CD4-positive, alpha-beta T cell treated with Interleukin-15 for 4 hours (primary cell): Measurements from ENCODE around the gene ARID5A.
"Not testable (repeated sequence)": the region's sequence is repeated elsewhere in the genome, so short reads cannot be mapped to it uniquely, and the experiment has no call there.

Source experiments
- DNase-seq: peaks from one replicate; pipeline ENCODE4 v3.0.0-alpha.2; 2020; ENCODE audit warnings: low spot score

The ARID5A gene

DNA sequence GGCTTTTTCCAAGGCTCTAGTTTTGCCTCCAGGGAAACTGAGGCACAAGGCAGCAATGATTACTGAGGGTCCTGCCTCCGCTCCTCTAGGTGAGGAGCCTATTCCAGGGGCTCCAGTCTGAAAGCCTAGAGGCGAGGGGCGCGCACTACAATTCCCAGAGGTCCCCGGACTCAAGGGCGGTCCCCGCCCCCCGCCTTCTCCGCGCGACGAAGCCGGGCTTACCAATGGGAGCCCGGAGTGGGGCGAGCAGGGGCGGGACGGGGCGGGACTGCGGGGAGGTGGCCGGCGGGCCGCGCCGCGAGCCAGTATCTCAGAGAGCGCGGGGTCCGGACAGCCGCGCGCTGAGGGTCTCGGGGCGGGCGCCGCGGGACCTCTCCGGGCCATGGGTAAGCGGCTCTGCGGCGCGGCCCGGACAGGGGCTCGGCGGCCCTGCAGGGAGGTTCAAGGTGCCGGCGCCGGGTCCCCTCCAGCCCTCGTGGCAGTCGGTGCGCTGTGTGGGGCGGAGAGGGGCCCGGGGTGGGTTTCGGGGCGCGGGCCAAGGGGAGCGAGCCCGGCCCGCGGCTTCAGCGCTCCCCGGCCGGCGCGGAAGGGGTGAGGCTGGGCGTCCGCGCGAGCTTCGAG lies at the start of gene ARID5A:
Gene ARID5A, plus strand, starts transcription at position 308 of the 621 bp plus-strand sequence. Its CDS starts 75 bp downstream, at position 383.
- DNase-seq, result peak; percentile 89

GRCh38 chr2:96489261-96489660 lies 47.3 kb upstream of the ARID5A start:
- DNase-seq, result no peak

GRCh38 chr2:96489663-96490062 lies 46.9 kb upstream of the ARID5A start:
- no peak for DNase-seq

- no peak for DNase-seq
These were observed 44.6 kb upstream of the ARID5A start for GRCh38 chr2:96491860-96492497.

DNA sequence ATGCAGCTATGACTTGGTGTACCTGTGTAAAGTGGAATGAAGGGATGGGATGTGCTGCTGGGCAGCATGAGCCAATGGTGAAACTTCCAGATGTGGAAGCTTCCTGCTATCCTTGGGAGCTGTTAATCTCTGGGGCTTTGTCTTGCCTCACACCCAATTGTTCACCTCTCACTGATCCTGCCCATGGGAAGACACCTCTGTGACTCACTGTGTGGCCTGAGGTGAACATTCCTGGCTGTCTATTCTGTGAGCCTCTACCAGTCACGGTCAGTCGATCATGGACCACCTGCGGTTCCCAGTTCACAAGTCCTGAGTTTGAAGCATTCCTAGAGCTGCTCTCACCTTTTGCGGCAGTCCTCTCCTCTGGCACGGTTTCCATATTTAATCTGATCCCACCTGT lies 43.5 kb upstream of the ARID5A start:
- DNase-seq, result no peak

DNA sequence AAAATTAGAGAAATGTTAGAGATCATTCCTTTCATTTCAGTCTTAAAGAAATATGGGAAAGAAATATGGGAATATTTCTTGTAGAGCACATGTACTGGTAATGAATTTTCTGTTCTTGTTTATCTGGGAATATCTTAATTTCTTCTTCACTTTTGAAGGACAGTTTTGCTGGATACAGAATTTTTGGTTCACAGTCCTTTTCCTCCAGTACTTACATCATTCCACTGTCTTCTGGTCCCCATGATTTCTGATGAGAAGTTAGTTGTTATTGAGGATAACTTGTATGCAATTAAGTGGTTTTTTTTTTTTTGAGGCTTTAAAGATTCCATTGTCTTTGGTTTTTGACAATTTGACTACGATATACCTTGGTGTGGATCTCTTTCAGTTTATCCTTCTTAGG lies 42.4 kb upstream of the ARID5A start:
- no peak for DNase-seq

DNA sequence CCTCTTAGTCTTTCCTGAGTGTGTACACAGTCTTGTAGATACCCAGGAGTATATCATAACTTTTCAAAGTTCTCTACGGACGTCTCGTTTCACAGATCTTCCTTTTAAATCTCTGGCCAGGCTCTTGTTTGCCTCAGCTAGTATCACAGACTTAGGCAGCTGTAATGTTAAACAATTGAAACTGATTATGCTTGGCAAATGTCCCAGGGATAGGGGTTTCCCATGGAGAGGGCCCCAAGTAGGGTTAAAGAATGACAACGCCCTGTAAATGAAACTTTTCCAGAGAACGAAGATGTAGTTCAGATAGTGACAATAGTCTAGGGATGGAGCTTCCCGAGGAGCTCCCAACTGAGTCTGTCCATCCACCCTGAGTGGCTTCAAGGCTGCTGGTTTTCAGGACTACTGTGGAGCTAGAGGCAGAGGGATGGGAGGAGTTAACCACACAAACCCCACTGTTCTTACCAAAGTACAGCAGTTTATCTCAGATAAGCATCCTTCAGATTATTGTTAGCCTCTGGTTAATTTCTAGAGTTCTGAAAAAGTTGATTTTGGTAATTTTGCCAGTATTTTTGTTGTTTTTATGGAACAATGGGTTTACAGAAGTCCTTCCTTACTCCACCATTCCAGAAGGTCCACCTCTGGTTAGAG lies 40.4 kb upstream of the ARID5A start:
- no peak for DNase-seq

DNA sequence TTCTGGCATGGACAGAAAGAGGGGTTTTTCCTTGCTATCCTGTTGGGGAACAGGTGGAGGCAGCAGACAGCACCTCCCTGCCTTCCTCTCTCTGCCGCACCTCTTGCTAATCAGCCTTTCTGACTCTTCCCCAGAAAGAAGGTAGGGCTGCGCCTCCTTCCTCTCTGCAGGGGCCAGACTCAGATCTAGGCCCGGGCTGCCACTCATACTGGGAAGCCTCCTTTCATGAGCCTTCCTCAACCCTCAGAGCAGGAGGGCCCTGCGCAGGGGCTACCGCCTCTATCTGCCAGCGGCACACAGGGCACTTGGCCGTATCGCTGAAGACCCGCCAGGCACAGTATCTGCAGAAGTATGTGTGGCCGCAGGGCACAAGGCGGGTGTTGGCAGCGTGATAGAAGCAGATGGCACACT lies 38.5 kb upstream of the ARID5A start:
- no peak for DNase-seq

GRCh38 chr2:96498611-96499010 lies 37.9 kb upstream of the ARID5A start:
- DNase-seq, result not testable (repeated sequence)

DNA sequence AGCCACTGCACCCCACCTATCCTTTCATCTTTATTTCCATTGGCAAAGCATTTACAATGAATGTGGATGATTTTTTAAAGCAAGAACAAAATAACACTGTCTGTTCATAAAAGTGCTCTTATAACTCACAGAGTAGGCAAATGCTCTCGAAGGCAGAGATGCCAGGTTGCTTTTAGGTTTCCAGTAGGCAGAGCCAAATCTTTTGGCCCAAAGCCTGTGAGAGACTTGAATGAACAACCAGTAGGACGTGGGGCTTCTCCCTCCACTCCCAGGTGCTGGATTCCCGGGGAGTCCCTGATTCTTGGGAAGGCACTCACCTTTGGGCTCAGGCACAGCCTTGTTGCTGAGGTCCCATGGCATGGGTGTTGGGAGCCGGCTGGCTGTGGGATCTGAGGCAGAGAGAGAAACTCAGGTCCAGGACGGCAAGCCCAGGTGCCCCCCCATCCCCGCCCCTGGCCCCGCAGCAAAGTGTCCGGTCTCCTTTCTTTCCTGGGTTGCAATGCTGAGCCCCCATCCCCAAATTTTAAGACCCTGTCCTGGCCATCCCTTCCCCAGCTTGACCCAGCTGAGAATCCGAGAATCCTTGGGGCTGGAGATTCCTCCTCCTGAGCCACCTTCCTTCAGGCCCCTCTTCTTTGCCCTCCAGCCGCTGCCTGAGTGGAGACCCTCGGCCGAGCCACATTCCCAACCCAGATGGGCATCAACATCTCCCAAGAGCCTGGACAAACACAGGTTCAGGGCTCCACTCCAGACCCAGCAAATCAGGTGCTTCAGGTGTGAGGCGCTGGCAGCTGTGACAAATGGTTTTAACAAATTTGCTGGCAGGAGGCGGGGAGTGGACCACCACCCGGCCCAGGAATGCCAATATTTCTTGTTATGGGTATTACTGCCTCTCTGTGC lies 37.2 kb upstream of the ARID5A start:
- DNase-seq, result no peak

GRCh38 chr2:96500385-96501066 lies 36.0 kb upstream of the ARID5A start:
- DNase-seq, result no peak

DNA sequence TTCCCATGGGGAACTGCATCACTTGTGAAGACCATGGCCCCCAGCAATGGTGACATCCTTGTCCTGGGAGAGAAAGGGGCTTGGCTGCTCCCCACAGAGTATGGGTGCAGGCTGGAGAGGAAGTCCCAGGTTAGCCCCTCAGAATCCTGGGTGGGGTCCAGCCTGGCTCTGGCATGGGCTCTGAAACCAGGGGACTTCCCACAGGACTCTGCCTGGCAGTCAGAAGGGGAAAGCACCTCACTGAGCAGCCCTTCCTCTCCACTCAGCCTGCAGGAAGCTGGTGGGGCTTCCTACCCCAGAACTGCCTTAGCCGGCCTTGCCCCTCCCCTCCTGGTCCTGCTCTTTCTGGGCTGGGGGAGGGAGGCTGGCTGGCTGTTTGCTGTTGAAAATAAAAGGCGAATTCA lies 35.1 kb upstream of the ARID5A start:
- DNase-seq, result no peak

GRCh38 chr2:96501886-96502810 lies 34.4 kb upstream of the ARID5A start:
- DNase-seq, result no peak

GRCh38 chr2:96502891-96503636 lies 33.5 kb upstream of the ARID5A start:
- DNase-seq, result no peak

GRCh38 chr2:96503637-96504243 lies 32.8 kb upstream of the ARID5A start:
- no peak for DNase-seq

DNA sequence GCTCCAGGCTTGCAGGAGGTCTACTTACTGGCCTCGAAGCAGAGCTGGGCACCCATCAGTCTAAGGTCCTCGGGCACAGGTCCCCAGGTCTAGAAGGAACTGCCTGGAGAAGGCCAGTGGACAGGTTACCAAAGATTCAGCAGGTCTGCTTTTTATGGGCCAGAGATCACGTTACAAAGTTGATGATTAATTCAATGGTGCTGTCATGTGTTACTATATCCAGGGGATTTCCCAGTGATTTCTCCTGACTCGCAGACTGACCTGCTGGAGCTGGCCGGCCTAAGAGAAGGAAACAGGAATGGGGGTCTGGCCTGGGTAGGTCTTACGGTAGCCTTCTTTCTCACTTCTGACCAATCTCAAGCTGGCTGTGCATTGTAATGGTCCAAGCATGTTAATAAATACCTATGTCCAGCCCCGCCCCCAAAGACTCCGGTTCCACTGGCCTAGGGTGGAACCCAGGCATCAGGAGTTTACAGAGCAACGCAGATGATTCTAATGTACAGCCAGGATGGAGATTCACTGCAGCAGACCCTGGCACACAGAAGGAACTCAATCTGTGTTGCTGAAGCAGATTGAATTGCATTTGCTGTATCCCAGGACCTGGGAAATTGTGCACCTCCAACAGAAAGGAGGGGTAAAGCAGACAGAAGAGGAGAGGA lies 31.2 kb upstream of the ARID5A start, which contains the start of gene NEURL3:
Gene NEURL3, minus strand, starts transcription at position 127 of the 659 bp plus-strand sequence. Its CDS starts 71 bp downstream, at position 56.
- DNase-seq, result no peak

- DNase-seq, result no peak
These were observed 30.3 kb upstream of the ARID5A start for GRCh38 chr2:96506016-96506906.

- DNase-seq, result no peak
These were observed 29.7 kb upstream of the ARID5A start for GRCh38 chr2:96506907-96507240.
